Activated CD8-positive, alpha-beta memory T cell treated with anti-CD3 and anti-CD28 coated beads, Interleukin-2, amount 50 U/mL, for 48 hours (primary cell): ENCODE results near the gene METTL1.
"Not testable (repeated sequence)": the region's sequence is repeated elsewhere in the genome, so short reads cannot be mapped to it uniquely, and the experiment has no call there.

ENCODE experiments used
- DNase-seq: peaks from one replicate; pipeline ENCODE4 v3.0.0-alpha.2; 2020

Gene METTL1

DNA sequence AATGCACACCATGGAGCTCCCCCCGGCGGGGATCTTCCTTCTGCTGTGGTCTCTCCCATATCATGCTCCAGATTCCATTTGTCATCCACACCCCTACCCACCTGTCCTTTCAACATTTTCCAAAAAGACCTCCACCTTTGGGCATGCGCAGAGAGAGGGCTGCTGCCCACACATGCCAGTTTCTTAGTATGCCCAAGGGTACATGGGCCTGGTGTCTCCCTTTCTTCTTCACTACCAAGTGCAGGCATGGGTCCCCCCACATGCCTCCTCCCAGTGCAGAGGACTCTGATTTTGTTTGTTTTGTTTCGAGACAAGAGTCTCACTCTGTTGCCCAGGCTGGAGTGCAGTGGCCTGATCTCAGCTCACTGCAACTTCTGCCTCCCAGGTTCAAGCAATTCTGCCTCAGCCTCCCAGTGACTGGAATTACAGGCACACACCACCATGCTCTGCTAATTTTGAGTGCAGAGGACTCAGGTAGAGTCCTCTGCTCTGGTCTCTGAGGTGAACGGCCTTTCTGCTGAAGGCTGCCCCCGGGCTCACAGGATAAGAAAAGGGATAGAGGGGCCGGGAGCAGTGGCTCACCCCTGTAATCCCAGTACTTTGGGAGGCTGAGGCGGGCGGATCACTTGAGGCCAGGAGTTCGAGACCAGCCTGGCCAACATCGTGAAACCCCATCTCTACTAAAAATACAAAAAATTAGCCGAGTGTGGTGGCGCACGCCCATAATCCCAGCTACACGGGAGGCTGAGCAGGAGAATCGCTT is 49.9 kb downstream of the METTL1 start:
- not testable (repeated sequence) for DNase-seq

DNA sequence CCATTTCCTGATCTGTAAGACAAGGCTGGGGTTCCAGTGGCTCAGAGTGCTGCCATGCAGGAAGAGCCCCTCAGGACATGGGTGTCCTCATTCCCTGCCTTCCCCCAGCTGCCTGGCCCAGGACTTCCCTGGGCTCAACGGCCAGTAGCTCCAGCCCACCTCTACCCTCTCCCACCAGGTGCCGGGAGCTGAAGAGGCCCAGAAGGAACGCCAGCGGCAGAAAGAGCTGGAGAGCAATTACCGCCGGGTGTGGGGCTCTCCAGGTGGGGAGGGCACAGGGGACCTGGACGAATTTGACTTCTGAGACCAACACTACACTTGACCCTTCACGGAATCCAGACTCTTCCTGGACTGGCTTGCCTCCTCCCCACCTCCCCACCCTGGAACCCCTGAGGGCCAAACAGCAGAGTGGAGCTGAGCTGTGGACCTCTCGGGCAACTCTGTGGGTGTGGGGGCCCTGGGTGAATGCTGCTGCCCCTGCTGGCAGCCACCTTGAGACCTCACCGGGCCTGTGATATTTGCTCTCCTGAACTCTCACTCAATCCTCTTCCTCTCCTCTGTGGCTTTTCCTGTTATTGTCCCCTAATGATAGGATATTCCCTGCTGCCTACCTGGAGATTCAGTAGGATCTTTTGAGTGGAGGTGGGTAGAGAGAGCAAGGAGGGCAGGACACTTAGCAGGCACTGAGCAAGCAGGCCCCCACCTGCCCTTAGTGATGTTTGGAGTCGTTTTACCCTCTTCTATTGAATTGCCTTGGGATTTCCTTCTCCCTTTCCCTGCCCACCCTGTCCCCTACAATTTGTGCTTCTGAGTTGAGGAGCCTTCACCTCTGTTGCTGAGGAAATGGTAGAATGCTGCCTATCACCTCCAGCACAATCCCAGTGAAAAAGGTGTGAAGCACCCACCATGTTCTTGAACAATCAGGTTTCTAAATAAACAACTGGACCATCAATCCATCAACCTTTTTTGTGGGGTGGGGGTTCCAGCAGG is 51.0 kb downstream of the METTL1 start:
- no peak for DNase-seq

DNA sequence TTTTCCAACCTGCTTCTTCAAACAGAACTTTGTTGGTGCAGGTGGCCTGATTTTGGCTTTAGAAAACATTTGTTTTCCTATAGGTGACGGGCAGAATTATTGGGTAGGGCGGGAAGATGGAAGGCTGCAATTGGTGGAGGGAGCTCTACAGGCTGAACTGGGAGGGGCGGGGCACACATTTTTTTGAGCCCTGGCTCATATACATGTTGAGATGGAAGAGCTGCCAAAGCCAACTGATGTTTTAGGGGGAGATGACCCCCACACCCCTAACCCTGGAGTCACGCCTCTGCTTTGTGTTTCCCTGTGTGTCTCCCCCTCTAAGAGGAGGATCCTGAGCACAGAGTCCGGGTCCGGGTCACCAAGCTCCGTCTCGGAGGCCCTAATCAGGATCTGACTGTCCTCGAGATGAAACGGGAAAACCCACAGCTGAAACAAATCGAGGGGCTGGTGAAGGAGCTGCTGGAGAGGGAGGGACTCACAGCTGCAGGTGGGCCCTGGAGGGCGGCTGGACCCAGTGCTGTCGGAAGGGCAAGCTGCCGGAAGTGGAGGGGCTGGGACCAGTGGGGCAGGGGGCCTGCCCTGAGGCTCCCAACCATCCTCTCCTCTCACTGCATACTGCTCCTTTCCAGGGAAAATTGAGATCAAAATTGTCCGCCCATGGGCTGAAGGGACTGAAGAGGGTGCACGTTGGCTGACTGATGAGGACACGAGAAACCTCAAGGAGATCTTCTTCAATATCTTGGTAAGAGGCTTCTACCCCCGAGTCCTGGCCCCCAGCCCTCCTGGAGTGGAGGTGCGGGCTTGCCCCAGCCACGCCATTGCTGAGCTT is 51.9 kb downstream of the METTL1 start:
- DNase-seq: no peak

DNA sequence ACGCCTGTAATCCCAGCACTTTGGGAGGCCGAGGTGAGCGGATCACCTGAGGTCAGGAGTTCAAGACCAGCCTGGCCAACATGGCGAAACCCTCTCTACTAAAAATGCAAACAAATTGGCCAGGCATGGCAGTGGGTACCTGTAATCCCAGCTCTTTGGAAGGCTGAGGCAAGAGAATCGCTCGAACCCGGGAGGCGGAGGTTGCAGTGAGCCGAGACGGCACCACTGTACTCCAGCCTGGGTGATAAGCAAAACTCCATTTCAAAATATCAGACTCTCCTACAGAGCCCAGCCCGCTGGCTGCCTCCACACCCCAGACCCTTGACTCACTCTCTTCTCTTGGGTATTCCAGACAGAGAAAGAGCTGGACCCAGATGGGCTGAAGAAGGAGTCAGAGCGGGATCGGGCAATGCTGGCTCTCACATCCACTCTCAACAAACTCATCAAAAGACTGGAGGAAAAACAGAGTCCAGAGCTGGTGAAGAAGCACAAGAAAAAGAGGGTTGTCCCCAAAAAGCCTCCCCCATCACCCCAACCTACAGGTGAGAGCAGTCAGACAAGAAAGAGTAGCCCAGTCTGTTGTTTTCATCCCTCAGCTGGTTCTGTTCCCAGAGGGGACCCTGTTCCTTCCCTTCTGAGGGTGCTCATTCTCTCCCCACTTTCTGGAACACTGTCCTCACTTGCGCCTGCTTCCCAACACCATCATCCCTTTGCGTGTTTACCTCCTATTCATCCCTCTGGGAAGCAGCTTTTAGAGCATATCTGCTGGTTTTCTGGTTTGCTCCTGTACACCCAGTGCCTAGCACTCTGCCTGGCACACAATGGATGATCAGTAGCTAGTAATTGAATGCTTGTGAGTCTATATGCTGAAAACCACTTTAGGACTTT is 53.0 kb downstream of the METTL1 start:
- DNase-seq: no peak
